HG02870 (cell line): ENCODE measurements around the gene HYI.

ENCODE experiments used
- ATAC-seq: cut with Tn5 transposase; IDR thresholded peaks from one replicate; pipeline ENCODE4 v1.9.1; 2021; ENCODE audit warnings: mild to moderate bottlenecking, moderate library complexity; ENCODE audit not compliant: unreplicated experiment

Gene HYI

DNA sequence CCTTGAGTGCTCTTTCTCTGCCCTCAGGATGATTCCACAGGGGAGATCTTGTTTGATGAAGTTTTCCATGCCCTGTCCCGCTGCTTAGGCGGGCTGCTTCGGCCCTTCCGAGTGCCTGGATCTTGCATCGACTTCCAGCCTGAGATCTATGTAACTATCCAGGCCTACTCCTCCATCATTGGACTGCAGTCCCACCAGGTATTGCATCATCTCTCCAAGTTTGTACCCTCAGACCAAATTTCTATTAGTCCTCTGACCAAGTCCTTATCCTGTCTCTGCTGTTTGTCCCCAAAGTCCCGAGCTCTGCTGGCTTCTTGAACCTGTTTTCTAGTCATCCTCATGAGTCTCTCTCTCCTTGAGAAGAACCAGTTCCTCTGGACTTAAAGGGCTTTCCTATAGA lies 49.4 kb downstream of the HYI start:
- ATAC-seq, result no peak

- ATAC-seq, result no peak
Observed at GRCh38 chr1:43402089-43402865, 51.5 kb downstream of the HYI start.
